HEK293T (cell line): ENCODE results near the gene KIRREL3.

Source experiments
- CTCF ChIA-PET: fragments of 350-600 bp; formaldehyde crosslinking; extraction: SDS; loops from one replicate; lab custom pipeline; 2021; ENCODE audit warnings: antibody characterized with exemption, inconsistent platforms; lab: Yijun Ruan, JAX
- POLR2A ChIA-PET: fragments of 350-600 bp; formaldehyde crosslinking; extraction: SDS; loops from one replicate; lab custom pipeline; 2020; ENCODE audit warnings: antibody characterized with exemption, inconsistent platforms; lab: Yijun Ruan, JAX
- DNase-seq: peaks from one replicate; pipeline ENCODE4 v3.0.0; 2012; ENCODE audit warnings: mixed read lengths; ENCODE audit errors: extremely low spot score
- ARNT ChIP-seq: fragments of 450-650 bp; IDR thresholded peaks from 2 replicates; pipeline ENCODE4 v1.6.1; 2017; ENCODE audit warnings: mild to moderate bottlenecking
- BHLHE40 ChIP-seq: fragments of 450-650 bp; IDR thresholded peaks from 2 replicates; pipeline ENCODE4 v1.6.1; 2016; ENCODE audit warnings: mild to moderate bottlenecking, moderate library complexity, borderline replicate concordance
- CTBP1 ChIP-seq: fragments of 450-650 bp; IDR thresholded peaks from 2 replicates; pipeline ENCODE4 v1.6.1; 2016; ENCODE audit warnings: borderline replicate concordance
- ELF4 ChIP-seq: fragments of 450-650 bp; IDR thresholded peaks from 2 replicates; pipeline ENCODE4 v1.6.1; 2017; ENCODE audit warnings: antibody characterized with exemption
- FOXA1 ChIP-seq: fragments of 450-650 bp; IDR thresholded peaks from 2 replicates; pipeline ENCODE4 v1.6.1; 2016; ENCODE audit warnings: mild to moderate bottlenecking
- FOXK2 ChIP-seq: fragments of 450-650 bp; IDR thresholded peaks from 2 replicates; pipeline ENCODE4 v1.6.1; 2016; ENCODE audit warnings: mild to moderate bottlenecking
- FOXM1 ChIP-seq: fragments of 450-650 bp; IDR thresholded peaks from 2 replicates; pipeline ENCODE4 v1.6.1; 2017; ENCODE audit warnings: mild to moderate bottlenecking, borderline replicate concordance
- HDGF ChIP-seq: fragments of 450-650 bp; IDR thresholded peaks from 2 replicates; pipeline ENCODE4 v1.6.1; 2017; ENCODE audit warnings: antibody characterized with exemption, borderline replicate concordance
- L3MBTL2 ChIP-seq: fragments of 450-650 bp; conservative IDR thresholded peaks from 2 replicates; pipeline ENCODE4 v1.6.1; 2016; ENCODE audit warnings: mild to moderate bottlenecking
- LEF1 ChIP-seq: fragments of 450-650 bp; IDR thresholded peaks from 2 replicates; pipeline ENCODE4 v1.6.1; 2017; ENCODE audit warnings: mild to moderate bottlenecking, borderline replicate concordance
- NFRKB ChIP-seq: fragments of 450-650 bp; IDR thresholded peaks from 2 replicates; pipeline ENCODE4 v1.6.1; 2016; ENCODE audit warnings: mild to moderate bottlenecking, moderate library complexity
- SP1 ChIP-seq: fragments of 450-650 bp; IDR thresholded peaks from 2 replicates; pipeline ENCODE4 v1.6.1; 2017
- SUZ12 ChIP-seq: fragments of 450-650 bp; IDR thresholded peaks from 2 replicates; pipeline ENCODE4 v1.6.1; 2016; ENCODE audit warnings: mild to moderate bottlenecking
- TARDBP ChIP-seq: fragments of 450-650 bp; IDR thresholded peaks from 2 replicates; pipeline ENCODE4 v1.6.1; 2016
- ZNF384 ChIP-seq: fragments of 450-650 bp; IDR thresholded peaks from 2 replicates; pipeline ENCODE4 v1.6.1; 2016
- TF ChIP-seq, protein P1 (sequence below): fragments of 450-650 bp; IDR thresholded peaks from 2 replicates; pipeline ENCODE4 v1.6.1; 2016

Gene KIRREL3

DNA sequence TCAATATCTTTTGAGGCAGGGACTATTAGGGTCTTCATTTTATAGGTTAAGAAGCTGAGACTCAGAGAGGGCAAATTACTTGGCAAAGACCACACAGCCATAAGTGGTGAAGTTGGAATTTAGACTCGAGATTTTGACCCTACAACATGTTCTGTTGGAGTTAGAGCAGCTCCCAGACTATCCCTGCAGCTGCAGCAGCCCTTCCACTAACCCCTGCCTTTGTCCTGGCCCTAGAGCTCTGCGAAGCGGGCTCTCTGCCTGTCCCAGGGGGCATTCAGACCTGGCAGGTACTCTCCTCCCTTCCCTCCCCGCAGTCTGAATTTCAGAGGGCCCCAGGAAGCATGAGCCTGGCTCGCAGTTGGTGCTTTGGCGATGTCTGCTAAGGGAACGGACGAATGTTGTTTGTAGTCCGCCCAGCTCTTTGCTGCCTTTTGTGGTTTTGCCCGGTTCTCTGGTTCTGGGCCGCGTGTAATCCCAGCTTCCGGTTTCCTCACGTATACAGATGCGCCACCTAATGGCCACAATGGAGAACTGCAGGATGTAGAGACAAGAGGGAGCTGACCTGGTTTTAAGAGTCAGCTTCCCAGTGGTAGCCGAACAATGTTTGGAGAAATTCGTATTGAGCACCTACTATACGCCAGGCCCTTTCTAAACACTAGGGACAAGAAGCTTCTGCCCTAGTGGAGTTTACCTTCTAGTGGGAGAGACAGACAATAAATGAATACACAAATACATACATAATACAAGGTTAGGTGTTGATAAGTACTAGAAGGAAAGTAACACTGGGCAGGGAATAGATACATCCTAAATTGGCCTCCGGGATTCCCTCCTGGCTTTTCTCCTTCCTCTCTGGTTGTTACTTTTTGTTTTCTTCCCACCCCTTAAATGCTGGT lies 519.9 kb downstream of the KIRREL3 start:
- DNase-seq: peak; percentile 88
- TF ChIP-seq ELF4 (peak; percentile 55), L3MBTL2 (peak; percentile 85)
- TF ChIP-seq, protein P1, sequence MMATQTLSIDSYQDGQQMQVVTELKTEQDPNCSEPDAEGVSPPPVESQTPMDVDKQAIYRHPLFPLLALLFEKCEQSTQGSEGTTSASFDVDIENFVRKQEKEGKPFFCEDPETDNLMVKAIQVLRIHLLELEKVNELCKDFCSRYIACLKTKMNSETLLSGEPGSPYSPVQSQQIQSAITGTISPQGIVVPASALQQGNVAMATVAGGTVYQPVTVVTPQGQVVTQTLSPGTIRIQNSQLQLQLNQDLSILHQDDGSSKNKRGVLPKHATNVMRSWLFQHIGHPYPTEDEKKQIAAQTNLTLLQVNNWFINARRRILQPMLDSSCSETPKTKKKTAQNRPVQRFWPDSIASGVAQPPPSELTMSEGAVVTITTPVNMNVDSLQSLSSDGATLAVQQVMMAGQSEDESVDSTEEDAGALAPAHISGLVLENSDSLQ: no peak
- CTCF ChIA-PET: interaction anchor here (0.6 to 2.3 kb wide), 21 partner anchors 9 to 200 kb away, joined by 3 to 21 read pairs (median 4); no protein-coding TSS in a partner anchor
- POLR2A ChIA-PET: interaction anchor here (1.0 to 1.2 kb wide), 5 partner anchors 9 to 125 kb away, joined by 3 to 5 read pairs (median 3); partner anchors contain the start of gene ST3GAL4

DNA sequence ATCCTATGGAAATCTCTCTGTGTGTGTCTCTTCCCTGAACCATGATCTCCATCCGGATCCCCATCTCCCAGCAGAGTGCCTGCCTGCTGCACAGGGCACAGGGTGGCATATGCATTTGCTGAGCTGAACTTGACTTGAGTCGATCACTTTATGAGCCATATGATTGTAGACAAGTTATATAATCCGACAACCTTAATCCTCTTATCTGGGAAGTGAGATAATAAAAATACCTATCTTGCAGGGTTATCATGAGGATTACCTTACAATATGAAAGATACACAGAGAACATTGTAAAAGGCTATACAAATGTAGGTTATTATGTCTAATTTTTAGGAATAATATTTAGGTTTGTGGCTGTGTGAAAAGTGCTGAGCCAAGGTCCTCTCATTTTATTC lies 520.6 kb downstream of the KIRREL3 start:
- no peak for DNase-seq
- ChIA-PET POLR2A (interaction anchor here (1.1 to 1.2 kb wide), 3 partner anchors 17 to 125 kb away, joined by 3 to 5 read pairs (median 3); partner anchors contain the start of gene ST3GAL4), CTCF (interaction anchor here (0.8 to 2.3 kb wide), 16 partner anchors 10 to 172 kb away, joined by 3 to 21 read pairs (median 6); no protein-coding TSS in a partner anchor)
- TF ChIP-seq FOXM1: no peak
- TF ChIP-seq ZNF384: no peak
- TF ChIP-seq HDGF: no peak
- no peak for TF ChIP-seq SUZ12
- no peak for TF ChIP-seq FOXK2
- TF ChIP-seq CTBP1: no peak
- no peak for TF ChIP-seq ELF4
- TF ChIP-seq TARDBP: no peak
- TF ChIP-seq SP1: no peak
- TF ChIP-seq ARNT: no peak
- TF ChIP-seq, protein P1: no peak
- no peak for TF ChIP-seq BHLHE40
- TF ChIP-seq NFRKB: no peak
- no peak for TF ChIP-seq L3MBTL2
- TF ChIP-seq FOXA1: no peak
- no peak for TF ChIP-seq LEF1

DNA sequence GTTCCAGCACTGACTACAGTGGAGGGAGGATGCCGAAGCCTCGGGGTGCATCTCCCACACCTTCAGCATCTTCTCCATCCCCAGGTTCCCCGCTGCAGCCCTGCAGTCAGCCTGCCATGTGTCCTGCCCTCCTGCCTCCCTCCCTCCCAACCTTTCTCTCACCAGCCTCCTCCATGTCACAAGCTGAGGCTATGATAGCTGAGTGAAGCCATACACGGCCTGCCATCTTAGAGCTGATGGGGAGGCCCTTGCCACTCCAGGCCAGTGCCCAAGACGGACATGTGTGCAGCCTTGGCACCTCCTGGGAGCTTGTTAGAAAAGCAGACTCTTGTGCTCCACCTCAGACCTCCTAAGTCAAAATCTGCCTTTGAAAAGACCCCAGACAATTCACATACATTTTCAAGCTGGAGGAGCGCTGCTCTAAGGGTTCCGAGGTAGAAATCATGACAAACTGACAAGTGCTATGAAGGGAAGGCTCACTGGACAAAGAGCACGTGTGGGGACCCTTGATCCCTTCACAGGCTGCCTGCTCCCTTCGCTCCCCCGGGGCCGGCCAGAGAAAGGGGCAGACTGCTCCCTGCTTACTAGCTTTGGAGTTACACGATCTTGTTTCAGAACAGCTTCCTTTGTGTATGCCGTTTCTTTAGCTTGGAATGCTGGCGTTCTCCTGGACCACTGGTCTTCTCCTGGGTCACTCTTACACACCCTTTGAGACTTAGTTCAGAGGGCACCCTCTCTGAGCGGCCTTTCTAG lies 521.2 kb downstream of the KIRREL3 start:
- ChIA-PET POLR2A (interaction anchor here (1.2 kb wide), 1 partner anchor 124 kb away, joined by 3 read pairs; the partner anchor contains the start of gene ST3GAL4), CTCF (interaction anchor here (0.7 to 2.3 kb wide), 5 partner anchors 10 to 249 kb away, joined by 3 to 21 read pairs (median 7); no protein-coding TSS in a partner anchor)
- TF ChIP-seq NFRKB (no peak), FOXM1 (no peak), ELF4 (no peak), BHLHE40 (no peak), ZNF384 (no peak), SP1 (no peak), L3MBTL2 (no peak), CTBP1 (no peak), LEF1 (no peak), ARNT (no peak), TARDBP (no peak), FOXA1 (no peak), SUZ12 (no peak), HDGF (no peak), FOXK2 (no peak)
- TF ChIP-seq, protein P1: no peak

DNA sequence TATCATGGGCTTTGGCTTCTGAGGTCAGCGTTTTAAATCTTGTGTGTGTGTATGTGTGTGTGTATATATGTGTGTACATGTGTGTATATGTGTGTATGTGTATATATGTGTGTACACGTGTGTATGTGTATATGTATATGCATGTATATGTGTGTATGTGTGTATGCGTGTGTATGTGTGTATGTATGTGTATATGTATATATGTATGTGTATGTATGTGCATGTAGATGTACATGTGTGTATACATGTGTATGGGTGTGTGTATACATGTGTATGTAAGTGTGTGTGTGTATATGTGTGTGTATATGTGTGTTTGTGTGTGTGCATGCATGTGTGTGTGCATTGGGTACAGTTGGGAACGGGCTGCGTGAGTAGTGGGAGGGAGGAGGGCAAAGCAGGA lies 522.1 kb downstream of the KIRREL3 start:
- ChIA-PET POLR2A (no interaction called here), CTCF (no interaction called here)
- TF ChIP-seq, protein P1: no peak
- no peak for TF ChIP-seq ARNT
- no peak for TF ChIP-seq CTBP1
- TF ChIP-seq TARDBP: no peak
- TF ChIP-seq HDGF: no peak
- TF ChIP-seq BHLHE40: no peak
- no peak for TF ChIP-seq ZNF384
- TF ChIP-seq L3MBTL2: no peak
- no peak for TF ChIP-seq NFRKB
- TF ChIP-seq FOXA1: no peak
- TF ChIP-seq FOXM1: no peak
- TF ChIP-seq SUZ12: no peak
- TF ChIP-seq SP1: no peak
- no peak for TF ChIP-seq LEF1
- TF ChIP-seq FOXK2: no peak
- DNase-seq: no peak

More for the DNA sequence above, 521.2 kb downstream of the KIRREL3 start:
- DNase-seq: no peak
